HG03432 (cell line): ENCODE data around the gene ATP6AP1.
"Not testable (repeated sequence)": the region's sequence is repeated elsewhere in the genome, so short reads cannot be mapped to it uniquely, and the experiment has no call there.

Experiments
- ATAC-seq: cut with Tn5 transposase; IDR thresholded peaks from one replicate; pipeline ENCODE4 v1.9.1; 2021; ENCODE audit warnings: mild to moderate bottlenecking, moderate library complexity; ENCODE audit not compliant: unreplicated experiment

The ATP6AP1 gene

GRCh38 chrX:154399527-154400368 lies 28.7 kb upstream of the ATP6AP1 start:
- ATAC-seq = no peak

- not testable (repeated sequence) for ATAC-seq
Observed at GRCh38 chrX:154400369-154400817, 28.1 kb upstream of the ATP6AP1 start.

- ATAC-seq = no peak
Observed at GRCh38 chrX:154401045-154401799, 27.3 kb upstream of the ATP6AP1 start.

- ATAC-seq = no peak
Observed at GRCh38 chrX:154401918-154402621, 26.4 kb upstream of the ATP6AP1 start.

GRCh38 chrX:154402622-154403127 lies 25.8 kb upstream of the ATP6AP1 start:
- no peak for ATAC-seq

- no peak for ATAC-seq
Observed at GRCh38 chrX:154403192-154403591, 25.3 kb upstream of the ATP6AP1 start.

- ATAC-seq = no peak
Observed at GRCh38 chrX:154403858-154404257, 24.6 kb upstream of the ATP6AP1 start.

- no peak for ATAC-seq
Observed at GRCh38 chrX:154404625-154405192, 23.8 kb upstream of the ATP6AP1 start.

GRCh38 chrX:154408659-154409221 lies 19.7 kb upstream of the ATP6AP1 start:
- no peak for ATAC-seq

- ATAC-seq = no peak
Observed at GRCh38 chrX:154409222-154409871, 19.1 kb upstream of the ATP6AP1 start, which contains the start of gene DNASE1L1. DNASE1L1 (minus strand) TSS chrX:154409254; CDS start chrX:154405568, 3,686 bp downstream.

GRCh38 chrX:154411981-154412340 lies 16.5 kb upstream of the ATP6AP1 start:
- peak; percentile 71 for ATAC-seq

- ATAC-seq = no peak
Observed at GRCh38 chrX:154412468-154412867, 16.0 kb upstream of the ATP6AP1 start.

GRCh38 chrX:154413142-154413541 lies 15.3 kb upstream of the ATP6AP1 start:
- ATAC-seq = no peak

- no peak for ATAC-seq
Observed at GRCh38 chrX:154417157-154417556, 11.3 kb upstream of the ATP6AP1 start.

GRCh38 chrX:154419189-154419588 lies 9.3 kb upstream of the ATP6AP1 start:
- ATAC-seq = no peak

- ATAC-seq = no peak
Observed at GRCh38 chrX:154419688-154420401, 8.6 kb upstream of the ATP6AP1 start.

GRCh38 chrX:154420402-154420756 lies 8.1 kb upstream of the ATP6AP1 start:
- no peak for ATAC-seq

- no peak for ATAC-seq
Observed at GRCh38 chrX:154426916-154427770, 1.3 kb upstream of the ATP6AP1 start.
